ENCODE measurements around the gene PGBD1.

- TF ChIP-seq CTCF (IDR thresholded peaks at IDR 0.05; ENCODE audit: low read depth, low read length, missing input control) = no peak
- no peak for TF ChIP-seq ZBTB33 (IDR thresholded peaks at IDR 0.05)
- TF ChIP-seq HNF4A (conservative IDR thresholded peaks at IDR 0.05) = no peak
- TF ChIP-seq TAF1 (conservative IDR thresholded peaks at IDR 0.05) = no peak
- no peak for TF ChIP-seq GABPA (IDR thresholded peaks at IDR 0.05 in 1 of 2, conservative IDR thresholded peaks at IDR 0.05 in 1 of 2)
- TF ChIP-seq RXRA (IDR thresholded peaks at IDR 0.05) = no peak
- no peak for TF ChIP-seq FOXA1 (IDR thresholded peaks at IDR 0.05)
- no peak for TF ChIP-seq YY1 (IDR thresholded peaks at IDR 0.05)
Measured at GRCh38 chr6:28333599-28334018, 52.2 kb downstream of the PGBD1 start.
